ENCODE results near the gene DRD4.

The DRD4 gene

GRCh38 chr11:636511-637332 is at the start of gene DRD4:
Gene DRD4 (plus strand): TSS chr11:637269. CDS start chr11:637305, 36 bp downstream.
- DNase-seq (ENCODE audit: low spot score): no peak

GRCh38 chr11:587546-587945 is 49.5 kb upstream of the DRD4 start:
- no peak for DNase-seq (ENCODE audit: low spot score)

GRCh38 chr11:587978-588380 is 49.1 kb upstream of the DRD4 start:
- DNase-seq (ENCODE audit: low spot score): no peak

GRCh38 chr11:589798-590197 is 47.3 kb upstream of the DRD4 start:
- no peak for DNase-seq (ENCODE audit: low spot score)

GRCh38 chr11:590997-591396 is 46.1 kb upstream of the DRD4 start:
- DNase-seq (ENCODE audit: low spot score): no peak

- no peak for DNase-seq (ENCODE audit: low spot score)
These were observed 44.6 kb upstream of the DRD4 start for GRCh38 chr11:592501-592900.

GRCh38 chr11:592918-593317 is 44.2 kb upstream of the DRD4 start:
- no peak for DNase-seq (ENCODE audit: low spot score)

GRCh38 chr11:593347-593746 is 43.7 kb upstream of the DRD4 start:
- DNase-seq (ENCODE audit: low spot score): no peak

- DNase-seq (ENCODE audit: low spot score): no peak
These were observed 41.7 kb upstream of the DRD4 start for GRCh38 chr11:595400-595799.

- DNase-seq (ENCODE audit: low spot score): no peak
These were observed 40.7 kb upstream of the DRD4 start for GRCh38 chr11:596374-596773.

- DNase-seq (ENCODE audit: low spot score): no peak
These were observed 39.8 kb upstream of the DRD4 start for GRCh38 chr11:597166-597725.

GRCh38 chr11:598005-598680 is 38.9 kb upstream of the DRD4 start:
- DNase-seq (ENCODE audit: low spot score): no peak

- DNase-seq (ENCODE audit: low spot score): no peak
These were observed 35.4 kb upstream of the DRD4 start for GRCh38 chr11:601573-602245.

- DNase-seq (ENCODE audit: low spot score): no peak
These were observed 33.9 kb upstream of the DRD4 start for GRCh38 chr11:603154-603553.

GRCh38 chr11:605286-606129 is 31.6 kb upstream of the DRD4 start:
- no peak for DNase-seq (ENCODE audit: low spot score)

- DNase-seq (ENCODE audit: low spot score): peak; percentile 17
These were observed 30.8 kb upstream of the DRD4 start for GRCh38 chr11:606245-606644.

GRCh38 chr11:607020-607780 is 29.9 kb upstream of the DRD4 start:
- DNase-seq (ENCODE audit: low spot score): no peak

GRCh38 chr11:607971-608659 is 29.0 kb upstream of the DRD4 start:
- DNase-seq (ENCODE audit: low spot score): no peak

- DNase-seq (ENCODE audit: low spot score): no peak
These were observed 28.2 kb upstream of the DRD4 start for GRCh38 chr11:608791-609251.

- DNase-seq (ENCODE audit: low spot score): no peak
These were observed 27.7 kb upstream of the DRD4 start for GRCh38 chr11:609341-609811.

Data from pons (tissue), 1 donor.